H1 (cell line): ENCODE data around the gene TMEM182. TPM values are rescaled to one million over a fixed set of nuclear protein-coding genes. Genes with fewer than 3 reads are reported as not detected.

Source experiments
- CTCF ChIA-PET: fragments of 300-600 bp; sonication (Branson Sonifier 250); formaldehyde crosslinking; loops from one replicate; lab custom pipeline; 2021; ENCODE audit not compliant: partially characterized antibody; lab: Charles Lee
- POLR2A ChIA-PET: fragments of 300-600 bp; sonication (Branson Sonifier 250); formaldehyde crosslinking; loops from one replicate; lab custom pipeline; 2021; ENCODE audit warnings: inconsistent platforms; ENCODE audit not compliant: partially characterized antibody; lab: Charles Lee
- DNase-seq, 2 experiments: peaks; one replicate each; pipeline versions ENCODE4 v3.0.0 to v3.0.0-alpha.2; 2010 to 2022; ENCODE audit warnings: low spot score in 2 of 2, low read depth in 1 of 2, mixed read lengths in 1 of 2
- FAIRE-seq: peaks from 2 replicates; lab custom pipeline; 2011; peaks lifted over from hg19 to GRCh38; lab: Jason Lieb, UNC
- H2AFZ ChIP-seq: 2 replicates; pipeline ENCODE4 v1.8.1; 2012; ENCODE audit warnings: low read length, inconsistent platforms
- H2AK5ac ChIP-seq: 2 replicates; pipeline ENCODE4 v1.6.1; 2013; ENCODE audit warnings: low read depth, low read length
- H2BK120ac ChIP-seq: replicated peaks from 2 replicates; pipeline ENCODE3; 2013; ENCODE audit warnings: low read depth, low read length, inconsistent platforms
- H2BK12ac ChIP-seq: 2 replicates; pipeline ENCODE4 v1.6.1; 2013; ENCODE audit warnings: low read depth, low read length
- H2BK15ac ChIP-seq: 2 replicates; pipeline ENCODE4 v1.6.1; 2013; ENCODE audit warnings: low read length
- H2BK20ac ChIP-seq: 2 replicates; pipeline ENCODE4 v1.6.1; 2013; ENCODE audit warnings: low read length
- H2BK5ac ChIP-seq: 2 replicates; pipeline ENCODE4 v1.6.1; 2013; ENCODE audit warnings: low read depth, low read length
- H3K14ac ChIP-seq: 2 replicates; pipeline ENCODE4 v1.6.1; 2013; ENCODE audit warnings: inconsistent platforms; ENCODE audit not compliant: insufficient read length
- H3K18ac ChIP-seq: 2 replicates; pipeline ENCODE4 v1.6.1; 2013; ENCODE audit warnings: low read length; ENCODE audit errors: extremely low read depth
- H3K23ac ChIP-seq: 2 replicates; pipeline ENCODE4 v1.6.1; 2013; ENCODE audit warnings: inconsistent platforms; ENCODE audit not compliant: insufficient read length
- H3K23me2 ChIP-seq: 2 replicates; pipeline ENCODE4 v1.6.1; 2013; ENCODE audit warnings: low read depth, low read length
- H3K27ac ChIP-seq: 2 replicates; pipeline ENCODE4 v1.6.1; 2011; ENCODE audit warnings: low read depth, low read length, inconsistent platforms
- H3K27me3 ChIP-seq, 4 experiments: replicated peaks in 1 of 4; 1 replicate in 1 of 4; 2 replicates in 3 of 4; pipeline versions ENCODE4 v1.6.1 to v1.8.1; 2011 to 2013; ENCODE audit warnings: low read length in 3 of 4, mild to moderate bottlenecking in 3 of 4, inconsistent platforms in 2 of 4, mixed read lengths in 2 of 4, moderate library complexity in 1 of 4; ENCODE audit not compliant: control insufficient read depth in 3 of 4, insufficient read depth in 3 of 4; ENCODE audit errors: extremely low read depth in 1 of 4
- H3K36me3 ChIP-seq, 4 experiments: 2 replicates each; pipeline versions ENCODE4 v1.6.1 to v1.8.1; 2011 to 2013; ENCODE audit warnings: mild to moderate bottlenecking in 4 of 4, low read length in 3 of 4, moderate library complexity in 2 of 4, control low read depth in 1 of 4, inconsistent platforms in 1 of 4; ENCODE audit not compliant: insufficient read depth in 4 of 4, control insufficient read depth in 2 of 4
- H3K4ac ChIP-seq: replicated peaks from 2 replicates; pipeline ENCODE3; 2013; ENCODE audit warnings: low read length, low read depth, mixed read lengths, inconsistent platforms; ENCODE audit not compliant: insufficient read length
- H3K4me1 ChIP-seq, 4 experiments: replicated peaks in 1 of 4; 1 replicate in 1 of 4; 2 replicates in 3 of 4; pipeline versions ENCODE4 v1.6.1 to v1.8.1; 2011 to 2013; ENCODE audit warnings: low read length in 3 of 4, inconsistent platforms in 2 of 4, mixed read lengths in 1 of 4; ENCODE audit not compliant: insufficient read depth in 4 of 4, control insufficient read depth in 3 of 4
- H3K4me2 ChIP-seq, 2 experiments: 2 replicates each; pipeline versions ENCODE4 v1.6.1 to v1.8.1; 2011 to 2013; ENCODE audit warnings: low read depth in 2 of 2, low read length in 2 of 2, control low read depth in 1 of 2, inconsistent platforms in 1 of 2, mild to moderate bottlenecking in 1 of 2; ENCODE audit not compliant: insufficient read depth in 1 of 2
- H3K4me3 ChIP-seq, 4 experiments: fragments of 200-600, 300-600 bp in 1 of 4; sonication (generic), shearing (Covaris generic), sonication (Bioruptor Twin) in 1 of 4; 2 replicates each; pipeline versions ENCODE4 v1.5.1 to v1.8.1; 2011 to 2016; ENCODE audit warnings: low read length in 4 of 4, low read depth in 3 of 4, control low read depth in 2 of 4, inconsistent platforms in 2 of 4, mild to moderate bottlenecking in 2 of 4, mixed read lengths in 1 of 4, moderate library complexity in 1 of 4; ENCODE audit not compliant: insufficient read depth in 2 of 4; ENCODE audit errors: extremely low read depth in 1 of 4
- H3K56ac ChIP-seq: replicated peaks from 2 replicates; pipeline ENCODE3; 2013; ENCODE audit warnings: low read depth, mild to moderate bottlenecking, mixed read lengths, low read length, inconsistent platforms; ENCODE audit not compliant: insufficient read length
- H3K79me1 ChIP-seq: 2 replicates; pipeline ENCODE4 v1.6.1; 2013; ENCODE audit warnings: low read depth, low read length, control low read depth
- H3K79me2 ChIP-seq, 2 experiments: 2 replicates each; pipeline versions ENCODE4 v1.6.1 to v1.8.1; 2012 to 2013; ENCODE audit warnings: low read length in 2 of 2, mild to moderate bottlenecking in 2 of 2, inconsistent platforms in 1 of 2; ENCODE audit not compliant: insufficient read depth in 2 of 2, control insufficient read depth in 1 of 2
- H3K9ac ChIP-seq, 4 experiments: replicated peaks in 1 of 4; 1 replicate in 1 of 4; 2 replicates in 3 of 4; pipeline versions ENCODE4 v1.6.1 to v1.8.1; 2011 to 2013; ENCODE audit warnings: low read depth in 3 of 4, low read length in 3 of 4, control low read depth in 2 of 4, mild to moderate bottlenecking in 2 of 4, moderate library complexity in 2 of 4, inconsistent platforms in 1 of 4; ENCODE audit errors: extremely low read depth in 1 of 4
- H3K9me3 ChIP-seq, 2 experiments: 2 replicates each; pipeline versions ENCODE4 v1.6.1 to v1.8.1; 2012 to 2013; ENCODE audit warnings: mild to moderate bottlenecking in 2 of 2, moderate library complexity in 2 of 2, control low read depth in 1 of 2, inconsistent platforms in 1 of 2, low read depth in 1 of 2, low read length in 1 of 2, mixed read lengths in 1 of 2; ENCODE audit not compliant: insufficient read depth in 2 of 2
- H4K20me1 ChIP-seq, 2 experiments: replicated peaks in 1 of 2; 2 replicates each; pipeline versions ENCODE3 to v1.8.1; 2011 to 2013; ENCODE audit warnings: inconsistent platforms in 2 of 2, low read length in 2 of 2, mild to moderate bottlenecking in 1 of 2; ENCODE audit not compliant: insufficient read depth in 2 of 2, control insufficient read depth in 1 of 2
- H4K5ac ChIP-seq: 2 replicates; pipeline ENCODE4 v1.6.1; 2013; ENCODE audit warnings: low read length, low read depth, mixed read lengths, inconsistent platforms; ENCODE audit not compliant: insufficient read length
- H4K8ac ChIP-seq: 2 replicates; pipeline ENCODE4 v1.8.0; 2013; ENCODE audit warnings: mild to moderate bottlenecking, moderate library complexity, low read length, inconsistent platforms; ENCODE audit not compliant: insufficient read depth; ENCODE audit errors: extremely low read depth
- H4K91ac ChIP-seq: replicated peaks from 2 replicates; pipeline ENCODE3; 2013; ENCODE audit warnings: low read length, mixed read lengths, inconsistent platforms; ENCODE audit not compliant: insufficient read length
- POLR2AphosphoS5 ChIP-seq: IDR thresholded peaks from 2 replicates; pipeline ENCODE4 v1.6.1; 2011; ENCODE audit warnings: low read depth, low read length
- RFX5 ChIP-seq: IDR thresholded peaks from 2 replicates; pipeline ENCODE4 v1.6.1; 2011; ENCODE audit warnings: low read depth, low read length, improper control_type of control experiment, borderline replicate concordance
- TAF7 ChIP-seq: optimal IDR thresholded peaks from 2 replicates; pipeline ENCODE3; 2011; ENCODE audit warnings: low read depth, mild to moderate bottlenecking, inconsistent platforms, low read length, moderate library complexity, borderline replicate concordance
- WGBS, 2 experiments: shearing (Covaris generic) in 1 of 2; methylation state at CpG; one replicate each; pipeline versions ENCODE4 v1.1.6 to v1.1.7; 2013 to 2015; ENCODE audit warnings: low lambda C conversion rate in 2 of 2, mixed read lengths in 2 of 2, inconsistent platforms in 1 of 2, low coverage in 1 of 2, missing lambda C conversion rate in 1 of 2; ENCODE audit not compliant: insufficient replicate concordance in 2 of 2, insufficient coverage in 1 of 2, insufficient read length in 1 of 2; ENCODE audit errors: extremely low coverage in 1 of 2, missing lambda C conversion rate in 1 of 2; 5-methylcytosine and 5-hydroxymethylcytosine counted together
- polyA plus RNA-seq, 7 experiments: library from polyadenylated mRNA; depleted of rRNA in 3 of 7; stranded (reverse) in 5 of 7; unstranded in 2 of 7; fragments of >200 nt in 5 of 7; fragments of 200-250 nt in 2 of 7; gene quantifications; 1 replicate in 5 of 7; 2 replicates in 1 of 7; 4 replicates in 1 of 7; pipeline versions ENCODE4 v1.2.1 to v1.2.3, GENCODE V29; 2011 to 2013; ENCODE audit warnings: missing spikeins in 2 of 7, mixed read lengths in 2 of 7
- total RNA-seq: library from RNA; stranded (reverse); fragmentation: NEBNext Ultra II Directional; extraction: Animal tissue kit (Norgen Biotek cat#: 25700); gene quantifications from 2 replicates; pipeline ENCODE4 v1.2.1, GENCODE V29; 2021

The TMEM182 gene
- total and polyA plus RNA-seq, 2 of the 8 experiments (the other 6 are each of a cell fraction or from before 2014, with no cell fraction given): 3.1 to 4.3 TPM

DNA sequence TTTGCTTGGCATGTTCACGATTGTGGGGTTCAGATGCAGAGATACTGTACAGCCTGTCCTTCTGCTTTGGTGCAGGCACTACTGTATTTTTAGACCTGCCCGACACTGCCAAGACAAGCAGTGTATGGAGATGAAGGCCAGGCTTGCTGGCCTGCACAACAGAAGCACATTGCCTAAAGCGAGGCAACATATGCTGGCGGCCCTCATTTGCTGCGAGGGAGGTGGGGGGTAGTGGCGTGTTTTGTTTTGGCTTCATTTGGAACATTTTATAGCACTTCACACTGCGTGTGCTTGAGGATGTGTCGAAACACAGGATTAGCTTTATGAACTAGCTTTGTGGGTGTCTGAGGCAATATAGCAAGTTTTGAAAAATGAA, 27.0 kb downstream of the TMEM182 start:
- no peaks in the 10 kb centered on the region for H3K23me2 ChIP-seq
- no peak overlapping the region for H3K27ac ChIP-seq
- no peak overlapping the region for H2BK5ac ChIP-seq
- FAIRE-seq (no peak), DNase-seq (no peak)
- no peak overlapping the region for H4K8ac ChIP-seq
- H2BK20ac ChIP-seq: no peak overlapping the region
- H3K56ac ChIP-seq: no peak overlapping the region
- H3K18ac ChIP-seq: no peak overlapping the region
- no peak overlapping the region for H3K4me3 ChIP-seq
- no peak overlapping the region for H2AK5ac ChIP-seq
- H4K20me1 ChIP-seq: no peaks in the 10 kb centered on the region
- no peak overlapping the region for H3K14ac ChIP-seq
- no peak overlapping the region for H2BK15ac ChIP-seq
- ChIA-PET CTCF (interaction anchor here (1.1 to 1.9 kb wide), 7 partner anchors 13 to 315 kb away, joined by 3 to 6 read pairs (median 4); partner anchors contain the start of gene SLC9A4), POLR2A (interaction anchor here (1.4 kb wide), 1 partner anchor 28 kb away, joined by 3 read pairs; no protein-coding TSS in a partner anchor)
- no peak overlapping the region for H2BK12ac ChIP-seq
- H3K4me2 ChIP-seq: no peak overlapping the region
- H3K79me2 ChIP-seq: no peaks in the 10 kb centered on the region
- no peak overlapping the region for H4K91ac ChIP-seq
- peaks cover 0 to 3% (median 1%) of the 10 kb centered on the region in 4 experiments; a peak in 1 of 7 replicates for H3K4me1 ChIP-seq
- no peaks in the 10 kb centered on the region for H3K27me3 ChIP-seq
- no peak overlapping the region for H2BK120ac ChIP-seq
- no peaks in the 10 kb centered on the region for H3K79me1 ChIP-seq
- no peak overlapping the region for H2AFZ ChIP-seq
- 91% methylated on average over 8 of the region's 8 CpGs; no CpG with 5 or more reads in 1 of the 2 experiments for WGBS, 2 experiments
- H3K9ac ChIP-seq: no peak overlapping the region
- no peaks in the 10 kb centered on the region for H3K9me3 ChIP-seq
- no peak overlapping the region for H3K23ac ChIP-seq
- H3K36me3 ChIP-seq: no peaks in the 10 kb centered on the region
- no peak overlapping the region for H3K4ac ChIP-seq
- TF ChIP-seq TAF7 (no peak), RFX5 (no peak), POLR2AphosphoS5 (no peak)
- no peak overlapping the region for H4K5ac ChIP-seq
